H1 (cell line): Measurements from ENCODE around the gene DICER1. TPM values are rescaled to one million over a fixed set of nuclear protein-coding genes. Genes with fewer than 3 reads are reported as not detected.

Source experiments
- CTCF ChIA-PET: fragments of 300-600 bp; sonication (Branson Sonifier 250); formaldehyde crosslinking; loops from one replicate; lab custom pipeline; 2021; ENCODE audit not compliant: partially characterized antibody; lab: Charles Lee
- POLR2A ChIA-PET: fragments of 300-600 bp; sonication (Branson Sonifier 250); formaldehyde crosslinking; loops from one replicate; lab custom pipeline; 2021; ENCODE audit warnings: inconsistent platforms; ENCODE audit not compliant: partially characterized antibody; lab: Charles Lee
- DNase-seq, 2 experiments: peaks; one replicate each; pipeline versions ENCODE4 v3.0.0 to v3.0.0-alpha.2; 2010 to 2022; ENCODE audit warnings: low spot score in 2 of 2, low read depth in 1 of 2, mixed read lengths in 1 of 2
- FAIRE-seq: peaks from 2 replicates; lab custom pipeline; 2011; peaks lifted over from hg19 to GRCh38; lab: Jason Lieb, UNC
- H2AFZ ChIP-seq: 2 replicates; pipeline ENCODE4 v1.8.1; 2012; ENCODE audit warnings: low read length, inconsistent platforms
- H2AK5ac ChIP-seq: 2 replicates; pipeline ENCODE4 v1.6.1; 2013; ENCODE audit warnings: low read depth, low read length
- H2BK120ac ChIP-seq: replicated peaks from 2 replicates; pipeline ENCODE3; 2013; ENCODE audit warnings: low read depth, low read length, inconsistent platforms
- H2BK12ac ChIP-seq: 2 replicates; pipeline ENCODE4 v1.6.1; 2013; ENCODE audit warnings: low read depth, low read length
- H2BK15ac ChIP-seq: 2 replicates; pipeline ENCODE4 v1.6.1; 2013; ENCODE audit warnings: low read length
- H2BK20ac ChIP-seq: 2 replicates; pipeline ENCODE4 v1.6.1; 2013; ENCODE audit warnings: low read length
- H2BK5ac ChIP-seq: 2 replicates; pipeline ENCODE4 v1.6.1; 2013; ENCODE audit warnings: low read depth, low read length
- H3K14ac ChIP-seq: 2 replicates; pipeline ENCODE4 v1.6.1; 2013; ENCODE audit warnings: inconsistent platforms; ENCODE audit not compliant: insufficient read length
- H3K18ac ChIP-seq: 2 replicates; pipeline ENCODE4 v1.6.1; 2013; ENCODE audit warnings: low read length; ENCODE audit errors: extremely low read depth
- H3K23ac ChIP-seq: 2 replicates; pipeline ENCODE4 v1.6.1; 2013; ENCODE audit warnings: inconsistent platforms; ENCODE audit not compliant: insufficient read length
- H3K23me2 ChIP-seq: 2 replicates; pipeline ENCODE4 v1.6.1; 2013; ENCODE audit warnings: low read depth, low read length
- H3K27ac ChIP-seq: 2 replicates; pipeline ENCODE4 v1.6.1; 2011; ENCODE audit warnings: low read depth, low read length, inconsistent platforms
- H3K27me3 ChIP-seq, 4 experiments: replicated peaks in 1 of 4; 1 replicate in 1 of 4; 2 replicates in 3 of 4; pipeline versions ENCODE4 v1.6.1 to v1.8.1; 2011 to 2013; ENCODE audit warnings: low read length in 3 of 4, mild to moderate bottlenecking in 3 of 4, inconsistent platforms in 2 of 4, mixed read lengths in 2 of 4, moderate library complexity in 1 of 4; ENCODE audit not compliant: control insufficient read depth in 3 of 4, insufficient read depth in 3 of 4; ENCODE audit errors: extremely low read depth in 1 of 4
- H3K36me3 ChIP-seq, 4 experiments: 2 replicates each; pipeline versions ENCODE4 v1.6.1 to v1.8.1; 2011 to 2013; ENCODE audit warnings: mild to moderate bottlenecking in 4 of 4, low read length in 3 of 4, moderate library complexity in 2 of 4, control low read depth in 1 of 4, inconsistent platforms in 1 of 4; ENCODE audit not compliant: insufficient read depth in 4 of 4, control insufficient read depth in 2 of 4
- H3K4ac ChIP-seq: replicated peaks from 2 replicates; pipeline ENCODE3; 2013; ENCODE audit warnings: low read length, low read depth, mixed read lengths, inconsistent platforms; ENCODE audit not compliant: insufficient read length
- H3K4me1 ChIP-seq, 4 experiments: replicated peaks in 1 of 4; 1 replicate in 1 of 4; 2 replicates in 3 of 4; pipeline versions ENCODE4 v1.6.1 to v1.8.1; 2011 to 2013; ENCODE audit warnings: low read length in 3 of 4, inconsistent platforms in 2 of 4, mixed read lengths in 1 of 4; ENCODE audit not compliant: insufficient read depth in 4 of 4, control insufficient read depth in 3 of 4
- H3K4me2 ChIP-seq, 2 experiments: 2 replicates each; pipeline versions ENCODE4 v1.6.1 to v1.8.1; 2011 to 2013; ENCODE audit warnings: low read depth in 2 of 2, low read length in 2 of 2, control low read depth in 1 of 2, inconsistent platforms in 1 of 2, mild to moderate bottlenecking in 1 of 2; ENCODE audit not compliant: insufficient read depth in 1 of 2
- H3K4me3 ChIP-seq, 4 experiments: fragments of 200-600, 300-600 bp in 1 of 4; sonication (generic), shearing (Covaris generic), sonication (Bioruptor Twin) in 1 of 4; 2 replicates each; pipeline versions ENCODE4 v1.5.1 to v1.8.1; 2011 to 2016; ENCODE audit warnings: low read length in 4 of 4, low read depth in 3 of 4, control low read depth in 2 of 4, inconsistent platforms in 2 of 4, mild to moderate bottlenecking in 2 of 4, mixed read lengths in 1 of 4, moderate library complexity in 1 of 4; ENCODE audit not compliant: insufficient read depth in 2 of 4; ENCODE audit errors: extremely low read depth in 1 of 4
- H3K56ac ChIP-seq: replicated peaks from 2 replicates; pipeline ENCODE3; 2013; ENCODE audit warnings: low read depth, mild to moderate bottlenecking, mixed read lengths, low read length, inconsistent platforms; ENCODE audit not compliant: insufficient read length
- H3K79me1 ChIP-seq: 2 replicates; pipeline ENCODE4 v1.6.1; 2013; ENCODE audit warnings: low read depth, low read length, control low read depth
- H3K79me2 ChIP-seq, 2 experiments: 2 replicates each; pipeline versions ENCODE4 v1.6.1 to v1.8.1; 2012 to 2013; ENCODE audit warnings: low read length in 2 of 2, mild to moderate bottlenecking in 2 of 2, inconsistent platforms in 1 of 2; ENCODE audit not compliant: insufficient read depth in 2 of 2, control insufficient read depth in 1 of 2
- H3K9ac ChIP-seq, 4 experiments: replicated peaks in 1 of 4; 1 replicate in 1 of 4; 2 replicates in 3 of 4; pipeline versions ENCODE4 v1.6.1 to v1.8.1; 2011 to 2013; ENCODE audit warnings: low read depth in 3 of 4, low read length in 3 of 4, control low read depth in 2 of 4, mild to moderate bottlenecking in 2 of 4, moderate library complexity in 2 of 4, inconsistent platforms in 1 of 4; ENCODE audit errors: extremely low read depth in 1 of 4
- H3K9me3 ChIP-seq, 2 experiments: 2 replicates each; pipeline versions ENCODE4 v1.6.1 to v1.8.1; 2012 to 2013; ENCODE audit warnings: mild to moderate bottlenecking in 2 of 2, moderate library complexity in 2 of 2, control low read depth in 1 of 2, inconsistent platforms in 1 of 2, low read depth in 1 of 2, low read length in 1 of 2, mixed read lengths in 1 of 2; ENCODE audit not compliant: insufficient read depth in 2 of 2
- H4K20me1 ChIP-seq, 2 experiments: replicated peaks in 1 of 2; 2 replicates each; pipeline versions ENCODE3 to v1.8.1; 2011 to 2013; ENCODE audit warnings: inconsistent platforms in 2 of 2, low read length in 2 of 2, mild to moderate bottlenecking in 1 of 2; ENCODE audit not compliant: insufficient read depth in 2 of 2, control insufficient read depth in 1 of 2
- H4K5ac ChIP-seq: 2 replicates; pipeline ENCODE4 v1.6.1; 2013; ENCODE audit warnings: low read length, low read depth, mixed read lengths, inconsistent platforms; ENCODE audit not compliant: insufficient read length
- H4K8ac ChIP-seq: 2 replicates; pipeline ENCODE4 v1.8.0; 2013; ENCODE audit warnings: mild to moderate bottlenecking, moderate library complexity, low read length, inconsistent platforms; ENCODE audit not compliant: insufficient read depth; ENCODE audit errors: extremely low read depth
- H4K91ac ChIP-seq: replicated peaks from 2 replicates; pipeline ENCODE3; 2013; ENCODE audit warnings: low read length, mixed read lengths, inconsistent platforms; ENCODE audit not compliant: insufficient read length
- ASH2L ChIP-seq: fragments of 200-600, 300-600 bp; sonication (generic); IDR thresholded peaks from one replicate; pipeline ENCODE4 v1.7.1; 2017; ENCODE audit warnings: low read length
- CBX8 ChIP-seq: fragments of 300-800, 300-1000 bp; sonication (generic); IDR thresholded peaks from 2 replicates; pipeline ENCODE4 v1.7.1; 2016; ENCODE audit warnings: low read depth, low read length, borderline replicate concordance
- PHF8 ChIP-seq: fragments of 200-600 bp; sonication (generic); conservative IDR thresholded peaks from 2 replicates; pipeline ENCODE4 v1.7.1; 2012; ENCODE audit warnings: low read depth, mild to moderate bottlenecking, inconsistent platforms, low read length, moderate library complexity
- POU5F1 ChIP-seq: IDR thresholded peaks from 2 replicates; pipeline ENCODE4 v1.6.1; 2011; ENCODE audit warnings: low read depth, mild to moderate bottlenecking, low read length, moderate library complexity
- RBBP5 ChIP-seq: IDR thresholded peaks from 2 replicates; pipeline ENCODE4 v1.7.1; 2012; ENCODE audit warnings: low read depth, mild to moderate bottlenecking, inconsistent platforms, low read length, moderate library complexity, borderline replicate concordance
- SAP30 ChIP-seq: fragments of 300-600 bp; sonication (generic); IDR thresholded peaks from 2 replicates; pipeline ENCODE4 v1.7.1; 2012; ENCODE audit warnings: low read length, moderate library complexity, mild to moderate bottlenecking, inconsistent platforms; ENCODE audit not compliant: insufficient read depth, insufficient replicate concordance
- SIRT6 ChIP-seq: IDR thresholded peaks from one replicate; pipeline ENCODE4 v1.7.1; 2012; ENCODE audit warnings: low read length, inconsistent platforms
- SRF ChIP-seq: IDR thresholded peaks from 2 replicates; pipeline ENCODE4 v1.6.1; 2011; ENCODE audit warnings: mild to moderate bottlenecking, low read depth, low read length, moderate library complexity
- TAF1 ChIP-seq: IDR thresholded peaks from 2 replicates; pipeline ENCODE4 v1.6.1; 2011; ENCODE audit warnings: mild to moderate bottlenecking, low read depth, low read length
- WGBS, 2 experiments: shearing (Covaris generic) in 1 of 2; methylation state at CpG; one replicate each; pipeline versions ENCODE4 v1.1.6 to v1.1.7; 2013 to 2015; ENCODE audit warnings: low lambda C conversion rate in 2 of 2, mixed read lengths in 2 of 2, inconsistent platforms in 1 of 2, low coverage in 1 of 2, missing lambda C conversion rate in 1 of 2; ENCODE audit not compliant: insufficient replicate concordance in 2 of 2, insufficient coverage in 1 of 2, insufficient read length in 1 of 2; ENCODE audit errors: extremely low coverage in 1 of 2, missing lambda C conversion rate in 1 of 2; 5-methylcytosine and 5-hydroxymethylcytosine counted together
- polyA plus RNA-seq, 7 experiments: library from polyadenylated mRNA; depleted of rRNA in 3 of 7; stranded (reverse) in 5 of 7; unstranded in 2 of 7; fragments of >200 nt in 5 of 7; fragments of 200-250 nt in 2 of 7; gene quantifications; 1 replicate in 5 of 7; 2 replicates in 1 of 7; 4 replicates in 1 of 7; pipeline versions ENCODE4 v1.2.1 to v1.2.3, GENCODE V29; 2011 to 2013; ENCODE audit warnings: missing spikeins in 2 of 7, mixed read lengths in 2 of 7
- total RNA-seq: library from RNA; stranded (reverse); fragmentation: NEBNext Ultra II Directional; extraction: Animal tissue kit (Norgen Biotek cat#: 25700); gene quantifications from 2 replicates; pipeline ENCODE4 v1.2.1, GENCODE V29; 2021
- TF ChIP-seq, protein P1 (sequence below): IDR thresholded peaks from 2 replicates; pipeline ENCODE4 v1.6.1; 2011; ENCODE audit warnings: low read length, improper control_type of control experiment

Gene DICER1
- total and polyA plus RNA-seq, 2 of the 8 experiments (the other 6 are each of a cell fraction or from before 2014, with no cell fraction given), result 11.9 to 61.8 TPM

DNA sequence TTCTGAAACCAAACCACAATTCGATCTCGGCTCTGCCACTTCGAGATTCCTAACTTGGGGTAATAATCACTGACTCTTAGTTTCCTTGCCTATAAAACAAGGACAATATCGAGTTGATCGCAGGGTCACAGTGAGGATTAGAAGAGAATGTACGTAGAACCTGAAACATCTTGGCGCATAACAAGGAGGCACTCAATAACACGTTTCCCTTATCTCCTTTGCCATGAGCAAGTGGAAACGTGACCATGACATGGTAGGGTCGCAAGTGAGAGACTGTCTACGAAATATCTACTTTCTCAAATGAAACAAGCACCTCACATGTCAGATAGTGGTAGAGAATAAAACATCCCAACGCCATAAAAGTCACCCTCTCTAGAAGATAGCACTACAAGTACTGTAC, 2.3 kb downstream of the DICER1 start:
- POLR2A ChIA-PET, result interaction anchor here (0.8 to 1.0 kb wide), 2 partner anchors 11 to 44 kb away, joined by 3 to 4 read pairs; no protein-coding TSS in a partner anchor

More for the DNA sequence above, 2.3 kb downstream of the DICER1 start:
- H2BK5ac ChIP-seq, result no peak overlapping the region
- no peak overlapping the region for H4K8ac ChIP-seq
- H2BK12ac ChIP-seq, result no peak overlapping the region
- peak overlapping the region in 1 of 4 experiments; percentile 78; a peak in 2 of 8 replicates for H3K4me3 ChIP-seq
- H3K27ac ChIP-seq, result no peak overlapping the region
- H3K27me3 ChIP-seq, result no peaks in the 10 kb centered on the region
- H3K9ac ChIP-seq, result no peak overlapping the region
- H3K79me1 ChIP-seq, result peaks cover 3% of the 10 kb centered on the region; the same call in 1 of the 2 replicates
- H3K4me1 ChIP-seq, result peaks cover 0 to 2% (median 2%) of the 10 kb centered on the region in 4 experiments; a peak in 3 of 7 replicates
- DNase-seq, result no peak
- H3K23me2 ChIP-seq, result peaks cover 4% of the 10 kb centered on the region; the same call in 1 of the 2 replicates
- peaks cover 14 to 66% of the 10 kb centered on the region in 2 experiments for H3K79me2 ChIP-seq
- H2BK20ac ChIP-seq, result no peak overlapping the region
- H3K18ac ChIP-seq, result no peak overlapping the region
- H4K91ac ChIP-seq, result no peak overlapping the region
- TF ChIP-seq SIRT6, result no peak
- no peak for TF ChIP-seq TAF1
- no peak for TF ChIP-seq SAP30
- TF ChIP-seq SRF, result no peak
- TF ChIP-seq, protein P1, sequence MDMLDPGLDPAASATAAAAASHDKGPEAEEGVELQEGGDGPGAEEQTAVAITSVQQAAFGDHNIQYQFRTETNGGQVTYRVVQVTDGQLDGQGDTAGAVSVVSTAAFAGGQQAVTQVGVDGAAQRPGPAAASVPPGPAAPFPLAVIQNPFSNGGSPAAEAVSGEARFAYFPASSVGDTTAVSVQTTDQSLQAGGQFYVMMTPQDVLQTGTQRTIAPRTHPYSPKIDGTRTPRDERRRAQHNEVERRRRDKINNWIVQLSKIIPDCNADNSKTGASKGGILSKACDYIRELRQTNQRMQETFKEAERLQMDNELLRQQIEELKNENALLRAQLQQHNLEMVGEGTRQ, result no peak
- no peak for TF ChIP-seq CBX8
- no peak for TF ChIP-seq ASH2L
- no peak for TF ChIP-seq PHF8
- TF ChIP-seq RBBP5, result no peak
- TF ChIP-seq POU5F1, result no peak
- FAIRE-seq, result no peak
- no peak overlapping the region for H3K56ac ChIP-seq
- CTCF ChIA-PET, result no interaction called here
- no peak overlapping the region for H3K4ac ChIP-seq
- H2AK5ac ChIP-seq, result no peak overlapping the region
- no peaks in the 10 kb centered on the region; a peak in 1 of 4 replicates for H3K9me3 ChIP-seq
- H2BK15ac ChIP-seq, result no peak overlapping the region
- H3K4me2 ChIP-seq, result peak overlapping the region in 1 of 2 experiments; percentile 83; a peak in 1 of 4 replicates
- H4K5ac ChIP-seq, result no peak overlapping the region
- no peak overlapping the region for H2BK120ac ChIP-seq
- 92% methylated on average over 12 of the region's 12 CpGs; no CpG with 5 or more reads in 1 of the 2 experiments for WGBS, 2 experiments
- no peaks in the 10 kb centered on the region; a peak in 1 of 8 replicates for H3K36me3 ChIP-seq
- no peak overlapping the region for H3K14ac ChIP-seq
- H3K23ac ChIP-seq, result no peak overlapping the region
- H2AFZ ChIP-seq, result no peak overlapping the region
- H4K20me1 ChIP-seq, result peaks cover 5 to 6% of the 10 kb centered on the region in 2 experiments
